ENCODE results near the gene SSTR5.

SSTR5 gene

GRCh38 chr16:1095450-1096168 is 23.1 kb downstream of the SSTR5 start:
- no peak for TF ChIP-seq CTCF (IDR thresholded peaks at IDR 0.05; ENCODE audit: extremely low read depth, missing control alignments)
- no peak for DNase-seq (ENCODE audit: low spot score)

GRCh38 chr16:1096169-1097082 is 23.9 kb downstream of the SSTR5 start, which contains the start of gene C1QTNF8:
Gene C1QTNF8 (minus strand): TSS chr16:1096244. CDS start chr16:1094922, 1,322 bp downstream.
- TF ChIP-seq CTCF (IDR thresholded peaks at IDR 0.05; ENCODE audit: extremely low read depth, missing control alignments): no peak
- DNase-seq (ENCODE audit: low spot score): no peak

- no peak for TF ChIP-seq CTCF (IDR thresholded peaks at IDR 0.05; ENCODE audit: extremely low read depth, missing control alignments)
- no peak for DNase-seq (ENCODE audit: low spot score)
Observed at GRCh38 chr16:1097156-1097555, 24.6 kb downstream of the SSTR5 start.

GRCh38 chr16:1097800-1098199 is 25.3 kb downstream of the SSTR5 start:
- no peak for TF ChIP-seq CTCF (IDR thresholded peaks at IDR 0.05; ENCODE audit: extremely low read depth, missing control alignments)

GRCh38 chr16:1098266-1098991 is 25.9 kb downstream of the SSTR5 start:
- no peak for DNase-seq (ENCODE audit: low spot score)
- no peak for TF ChIP-seq CTCF (IDR thresholded peaks at IDR 0.05; ENCODE audit: extremely low read depth, missing control alignments)

More at GRCh38 chr16:1097800-1098199, 25.3 kb downstream of the SSTR5 start:
- DNase-seq (ENCODE audit: low spot score): no peak

- TF ChIP-seq CTCF (IDR thresholded peaks at IDR 0.05; ENCODE audit: extremely low read depth, missing control alignments): no peak
- no peak for DNase-seq (ENCODE audit: low spot score)
Observed at GRCh38 chr16:1099189-1100083, 26.9 kb downstream of the SSTR5 start.
